ENCODE data around the gene RALB.
"Not testable (repeated sequence)": the region's sequence is repeated elsewhere in the genome, so short reads cannot be mapped to it uniquely, and the experiment has no call there.

The RALB gene

DNA sequence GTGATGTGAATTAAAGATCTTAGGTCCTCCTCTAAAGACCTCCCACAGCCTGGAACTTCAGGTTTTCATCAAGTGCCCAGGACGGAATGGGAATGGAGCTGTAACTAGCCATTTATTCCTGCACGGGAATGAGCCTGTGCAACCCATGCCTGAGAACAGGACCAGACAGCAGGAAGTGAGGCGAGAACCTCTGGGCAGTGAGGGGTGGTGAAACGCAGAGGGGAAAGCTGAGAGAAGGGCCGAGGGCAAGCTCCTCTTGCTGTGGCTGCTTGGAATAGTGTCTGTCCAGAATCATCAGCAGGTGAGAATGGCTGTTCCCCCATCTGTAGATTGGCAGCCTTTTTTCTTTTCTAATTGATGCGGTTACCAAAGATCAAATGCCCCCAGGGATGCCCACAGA lies 4.8 kb upstream of the RALB start:
- H3K9me3 ChIP-seq (ENCODE audit: control insufficient read depth, low read depth, low read length): no peaks in the 10 kb centered on the region
- no peak overlapping the region for H3K4me3 ChIP-seq (ENCODE audit: low read length)
- H3K36me3 ChIP-seq (ENCODE audit: control insufficient read depth, low read depth, low read length): no peaks in the 10 kb centered on the region
- no peak overlapping the region for H3K27ac ChIP-seq (ENCODE audit: low read length)
- H3K4me1 ChIP-seq (ENCODE audit: control insufficient read depth, low read depth, low read length): peaks cover 20% of the 10 kb centered on the region
- peaks cover 34% of the 10 kb centered on the region for H3K27me3 ChIP-seq (ENCODE audit: control insufficient read depth, insufficient read depth, low read length)
- no peak overlapping the region for H3K9ac ChIP-seq (ENCODE audit: low read length)

DNA sequence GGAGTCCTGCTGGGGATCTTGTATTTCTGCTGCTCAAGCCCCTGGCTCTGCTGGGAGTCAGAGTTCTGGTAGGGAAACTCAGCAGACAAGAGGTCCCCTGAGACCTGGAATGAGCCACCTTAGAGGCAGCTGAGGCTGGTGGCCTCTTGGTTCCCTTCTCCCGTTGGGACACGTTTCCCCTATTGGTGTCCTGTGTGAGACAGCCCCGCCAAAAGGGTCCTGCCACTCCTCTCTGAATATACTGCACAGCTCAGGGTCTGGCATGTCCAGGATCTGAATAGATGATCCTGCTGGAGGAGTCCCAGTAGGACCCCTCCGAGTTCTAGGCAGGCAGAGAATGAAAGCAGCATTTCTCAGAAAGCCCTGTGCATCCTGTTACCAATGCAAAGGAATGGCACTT lies 2.0 kb upstream of the RALB start:
- Histone ChIP-seq H3K9me3 (ENCODE audit: control insufficient read depth, low read depth, low read length) (no peaks in the 10 kb centered on the region), H3K27ac (ENCODE audit: low read length) (no peak overlapping the region), H3K4me1 (ENCODE audit: control insufficient read depth, low read depth, low read length) (peaks cover 22% of the 10 kb centered on the region), H3K27me3 (ENCODE audit: control insufficient read depth, insufficient read depth, low read length) (peaks cover 58% of the 10 kb centered on the region), H3K4me3 (ENCODE audit: low read length) (no peak overlapping the region), H3K36me3 (ENCODE audit: control insufficient read depth, low read depth, low read length) (no peaks in the 10 kb centered on the region), H3K9ac (ENCODE audit: low read length) (no peak overlapping the region)

DNA sequence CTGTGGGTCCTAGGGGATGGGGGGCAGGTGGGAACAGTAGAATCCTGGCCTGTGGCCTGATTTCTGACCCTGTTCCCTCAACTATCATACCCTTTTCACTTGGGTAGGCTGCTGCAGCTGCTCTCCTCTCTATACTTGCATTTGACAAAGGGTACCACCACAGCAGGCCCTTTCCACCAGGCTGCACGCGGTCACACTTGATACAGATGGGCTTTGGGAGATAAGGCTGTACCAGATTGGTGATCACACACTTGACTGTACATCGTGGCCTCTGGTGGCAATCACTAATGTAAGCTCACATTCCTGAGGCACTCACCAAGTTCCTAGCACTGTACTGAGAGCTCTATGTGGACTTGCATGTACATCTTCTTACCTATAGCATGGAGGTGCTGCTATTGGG lies 1.6 kb upstream of the RALB start:
- Histone ChIP-seq H3K4me1 (ENCODE audit: control insufficient read depth, low read depth, low read length) (peaks cover 19% of the 10 kb centered on the region), H3K9me3 (ENCODE audit: control insufficient read depth, low read depth, low read length) (no peaks in the 10 kb centered on the region), H3K27ac (ENCODE audit: low read length) (no peak overlapping the region), H3K27me3 (ENCODE audit: control insufficient read depth, insufficient read depth, low read length) (peaks cover 59% of the 10 kb centered on the region), H3K36me3 (ENCODE audit: control insufficient read depth, low read depth, low read length) (no peaks in the 10 kb centered on the region), H3K4me3 (ENCODE audit: low read length) (no peak overlapping the region), H3K9ac (ENCODE audit: low read length) (no peak overlapping the region)

DNA sequence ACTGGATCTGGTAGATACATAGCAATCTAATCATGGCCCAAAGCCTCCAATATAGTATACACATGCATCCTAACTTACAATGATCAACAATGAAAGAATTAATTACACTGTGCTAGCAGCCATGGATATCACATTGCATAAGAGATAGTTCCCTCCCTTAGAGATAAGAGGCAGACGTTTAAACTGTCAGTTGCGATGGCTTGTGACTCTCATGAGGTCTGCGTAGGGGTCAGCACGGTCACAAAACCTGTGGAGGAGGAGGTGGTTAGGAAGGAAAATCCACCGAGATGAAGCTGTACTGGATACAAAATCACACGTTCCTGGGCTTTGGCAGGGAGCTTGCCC lies 800 bp upstream of the RALB start:
- no peaks in the 10 kb centered on the region for H3K36me3 ChIP-seq (ENCODE audit: control insufficient read depth, low read depth, low read length)
- peaks cover 14% of the 10 kb centered on the region for H3K4me1 ChIP-seq (ENCODE audit: control insufficient read depth, low read depth, low read length)
- H3K27ac ChIP-seq (ENCODE audit: low read length): no peak overlapping the region
- H3K27me3 ChIP-seq (ENCODE audit: control insufficient read depth, insufficient read depth, low read length): peaks cover 59% of the 10 kb centered on the region
- H3K9me3 ChIP-seq (ENCODE audit: control insufficient read depth, low read depth, low read length): no peaks in the 10 kb centered on the region
- H3K9ac ChIP-seq (ENCODE audit: low read length): peak overlapping the region; percentile 46
- H3K4me3 ChIP-seq (ENCODE audit: low read length): peak overlapping the region; percentile 89

DNA sequence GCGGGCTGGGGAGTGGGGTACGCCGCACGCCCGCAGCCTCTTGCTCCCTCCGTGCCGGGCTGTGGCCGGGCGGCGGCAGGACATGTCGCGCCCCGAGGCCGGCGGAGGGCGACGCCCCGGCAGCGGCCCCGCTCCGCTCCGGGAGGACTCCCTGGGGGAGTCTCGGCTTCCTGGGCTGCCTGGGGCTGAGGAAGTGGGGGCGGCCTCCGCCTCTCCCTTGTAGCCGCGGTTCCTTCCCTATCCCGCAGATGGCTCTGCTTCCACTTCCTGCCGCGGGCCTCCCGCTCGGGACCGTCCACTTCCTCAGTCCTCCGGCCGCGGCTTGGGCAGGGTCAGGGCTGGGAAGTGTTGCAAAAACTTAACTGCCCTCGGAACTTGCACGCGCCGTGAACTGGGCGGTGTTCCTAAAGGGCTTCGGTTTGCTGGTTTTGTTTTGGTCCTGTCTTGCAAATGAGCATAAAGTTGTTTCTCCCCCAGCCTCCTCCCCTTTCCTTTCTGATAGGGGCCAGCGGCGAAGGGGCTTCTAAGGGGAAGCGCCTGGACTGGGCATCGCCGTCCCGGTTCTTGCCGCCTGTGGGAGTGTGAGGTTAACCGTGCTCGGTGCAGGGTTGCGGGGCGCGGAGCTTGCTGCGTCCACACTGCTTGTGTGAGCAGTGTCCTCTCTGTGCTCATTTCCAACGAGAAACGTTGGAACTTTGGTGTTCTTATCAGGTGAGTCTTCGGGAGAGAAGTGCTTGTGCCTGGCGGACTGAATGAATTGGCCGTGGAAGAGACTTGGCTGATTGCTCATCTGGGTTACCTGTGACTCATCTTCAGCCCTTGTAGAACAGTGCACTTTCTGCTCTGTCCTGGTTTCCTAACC lies 600 bp downstream of the RALB start:
- Histone ChIP-seq H3K4me3 (ENCODE audit: low read length) (peak overlapping the region; percentile 89), H3K27ac (ENCODE audit: low read length) (no peak overlapping the region), H3K4me1 (ENCODE audit: control insufficient read depth, low read depth, low read length) (peaks cover 12% of the 10 kb centered on the region), H3K36me3 (ENCODE audit: control insufficient read depth, low read depth, low read length) (no peaks in the 10 kb centered on the region), H3K27me3 (ENCODE audit: control insufficient read depth, insufficient read depth, low read length) (peaks cover 54% of the 10 kb centered on the region), H3K9me3 (ENCODE audit: control insufficient read depth, low read depth, low read length) (no peaks in the 10 kb centered on the region), H3K9ac (ENCODE audit: low read length) (peak overlapping the region; percentile 33)

DNA sequence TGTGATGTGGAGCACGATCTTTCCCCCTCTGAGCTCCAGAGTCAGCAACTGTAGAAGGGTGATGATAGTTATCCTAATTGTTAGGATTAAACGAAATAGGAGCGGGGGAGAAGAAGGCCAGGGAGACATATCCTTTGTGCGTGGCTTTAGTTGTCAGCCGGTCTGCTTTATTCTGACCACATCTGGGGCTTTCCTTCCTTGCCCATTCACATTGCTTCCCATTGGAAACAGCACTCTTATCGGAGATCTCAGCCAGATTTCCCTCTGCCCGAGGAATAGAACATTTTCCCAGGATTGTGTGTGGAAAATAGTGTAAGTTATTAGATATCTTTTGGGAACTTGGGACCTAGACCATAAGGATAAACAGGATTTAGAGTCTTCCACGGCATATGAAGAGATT lies 1.5 kb downstream of the RALB start:
- Histone ChIP-seq H3K27me3 (ENCODE audit: control insufficient read depth, insufficient read depth, low read length) (peaks cover 54% of the 10 kb centered on the region), H3K27ac (ENCODE audit: low read length) (no peak overlapping the region), H3K4me3 (ENCODE audit: low read length) (peak overlapping the region; percentile 89), H3K9me3 (ENCODE audit: control insufficient read depth, low read depth, low read length) (no peaks in the 10 kb centered on the region), H3K4me1 (ENCODE audit: control insufficient read depth, low read depth, low read length) (peaks cover 12% of the 10 kb centered on the region), H3K36me3 (ENCODE audit: control insufficient read depth, low read depth, low read length) (no peaks in the 10 kb centered on the region), H3K9ac (ENCODE audit: low read length) (no peak overlapping the region)

DNA sequence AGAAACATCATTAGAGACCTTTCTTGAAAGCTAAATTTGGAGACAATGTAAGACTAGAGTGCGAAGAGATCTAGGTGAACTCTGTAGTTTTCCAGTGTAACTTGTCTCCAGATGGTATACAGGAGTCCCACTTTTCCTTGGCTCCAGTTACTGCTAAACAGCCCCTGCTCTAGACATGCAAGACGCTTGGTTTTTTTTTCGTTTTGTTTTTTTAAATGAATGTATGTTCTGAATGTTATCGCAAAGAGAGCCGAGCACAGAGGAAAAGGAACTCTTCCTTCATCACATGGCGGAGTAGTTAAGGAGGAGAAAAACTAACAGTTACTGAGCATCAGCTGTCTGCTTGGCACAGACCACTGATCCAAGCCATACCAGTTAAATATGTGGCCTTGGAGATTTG lies 2.4 kb downstream of the RALB start:
- no peaks in the 10 kb centered on the region for H3K36me3 ChIP-seq (ENCODE audit: control insufficient read depth, low read depth, low read length)
- H3K4me3 ChIP-seq (ENCODE audit: low read length): no peak overlapping the region
- no peak overlapping the region for H3K9ac ChIP-seq (ENCODE audit: low read length)
- H3K27me3 ChIP-seq (ENCODE audit: control insufficient read depth, insufficient read depth, low read length): peaks cover 47% of the 10 kb centered on the region
- no peak overlapping the region for H3K27ac ChIP-seq (ENCODE audit: low read length)
- H3K4me1 ChIP-seq (ENCODE audit: control insufficient read depth, low read depth, low read length): peaks cover 12% of the 10 kb centered on the region
- H3K9me3 ChIP-seq (ENCODE audit: control insufficient read depth, low read depth, low read length): no peaks in the 10 kb centered on the region

DNA sequence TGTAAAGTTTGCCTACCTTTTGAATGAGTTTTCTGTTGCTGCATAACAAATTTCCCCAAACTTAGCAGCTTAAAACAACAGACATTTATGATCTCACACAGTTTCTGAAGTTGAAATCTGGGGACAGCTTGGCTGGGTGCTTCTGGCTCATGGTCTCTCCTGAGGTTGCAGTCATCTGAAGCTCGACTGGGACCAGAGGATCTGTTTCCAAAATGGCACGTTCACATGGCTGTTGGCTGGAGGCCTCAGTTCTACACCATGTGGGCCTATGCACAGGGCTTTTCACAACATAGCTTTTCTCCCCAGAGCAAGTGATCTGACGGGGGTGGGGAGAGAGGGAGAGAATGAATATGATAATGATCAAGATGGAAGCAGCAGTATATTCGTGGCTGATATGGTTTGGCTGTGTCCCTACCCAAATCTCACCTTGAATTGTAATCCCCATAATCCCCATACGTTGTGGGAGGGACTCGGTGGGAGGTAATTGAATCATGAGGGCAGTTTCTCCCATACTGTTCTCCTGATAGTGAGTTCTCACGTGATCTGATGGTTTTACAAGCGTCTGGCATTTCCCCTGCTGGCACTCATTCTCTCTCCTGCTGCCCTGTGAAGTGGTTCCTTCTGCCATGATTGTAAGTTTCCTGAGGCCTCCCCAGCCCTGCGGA lies 3.5 kb downstream of the RALB start:
- Histone ChIP-seq H3K4me3 (ENCODE audit: low read length) (no peak overlapping the region), H3K27ac (ENCODE audit: low read length) (no peak overlapping the region), H3K36me3 (ENCODE audit: control insufficient read depth, low read depth, low read length) (no peaks in the 10 kb centered on the region), H3K9ac (ENCODE audit: low read length) (no peak overlapping the region), H3K9me3 (ENCODE audit: control insufficient read depth, low read depth, low read length) (no peaks in the 10 kb centered on the region), H3K4me1 (ENCODE audit: control insufficient read depth, low read depth, low read length) (peaks cover 12% of the 10 kb centered on the region), H3K27me3 (ENCODE audit: control insufficient read depth, insufficient read depth, low read length) (peaks cover 37% of the 10 kb centered on the region)

DNA sequence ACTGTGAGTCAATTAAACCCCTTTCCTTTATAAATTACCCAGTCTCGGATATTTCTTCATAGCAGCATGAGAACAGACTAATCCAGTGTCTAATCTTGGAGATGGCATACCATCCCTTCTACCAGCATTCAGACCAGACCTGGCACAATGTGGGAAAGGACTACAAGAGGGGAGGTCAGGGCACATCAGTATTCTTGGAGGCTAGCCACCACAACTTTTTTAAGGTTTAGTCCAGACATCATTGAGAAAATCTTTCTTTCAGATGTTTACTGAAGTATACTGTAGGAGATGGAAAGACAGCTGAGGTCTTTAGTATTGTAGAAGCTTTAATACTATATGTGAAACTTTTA lies 4.0 kb downstream of the RALB start:
- Histone ChIP-seq H3K27ac (ENCODE audit: low read length) (no peak overlapping the region), H3K4me3 (ENCODE audit: low read length) (no peak overlapping the region), H3K4me1 (ENCODE audit: control insufficient read depth, low read depth, low read length) (peaks cover 12% of the 10 kb centered on the region), H3K36me3 (ENCODE audit: control insufficient read depth, low read depth, low read length) (no peaks in the 10 kb centered on the region), H3K9me3 (ENCODE audit: control insufficient read depth, low read depth, low read length) (no peaks in the 10 kb centered on the region), H3K27me3 (ENCODE audit: control insufficient read depth, insufficient read depth, low read length) (peaks cover 32% of the 10 kb centered on the region), H3K9ac (ENCODE audit: low read length) (no peak overlapping the region)

DNA sequence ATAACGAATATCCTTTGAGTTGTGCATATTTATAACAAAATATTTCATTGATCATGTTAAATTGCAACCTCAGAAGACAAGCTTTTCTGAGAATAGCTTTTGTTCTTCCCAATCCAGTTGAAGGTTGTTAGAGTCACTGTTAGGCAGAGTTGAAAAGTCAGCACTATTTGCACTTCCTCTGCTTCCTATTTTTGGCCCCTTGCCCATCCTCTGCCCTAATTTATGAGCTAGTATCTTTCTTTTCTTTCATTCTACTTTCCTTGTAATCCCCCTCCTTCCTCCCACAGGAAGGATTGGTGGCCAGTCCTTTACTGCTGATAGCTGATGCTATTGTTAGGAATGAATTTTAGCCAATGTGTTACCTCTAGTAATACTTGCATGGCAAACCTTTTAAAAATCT lies 4.9 kb downstream of the RALB start:
- Histone ChIP-seq H3K27me3 (ENCODE audit: control insufficient read depth, insufficient read depth, low read length) (peaks cover 26% of the 10 kb centered on the region), H3K36me3 (ENCODE audit: control insufficient read depth, low read depth, low read length) (no peaks in the 10 kb centered on the region), H3K27ac (ENCODE audit: low read length) (no peak overlapping the region), H3K4me1 (ENCODE audit: control insufficient read depth, low read depth, low read length) (peaks cover 12% of the 10 kb centered on the region), H3K9me3 (ENCODE audit: control insufficient read depth, low read depth, low read length) (no peaks in the 10 kb centered on the region), H3K9ac (ENCODE audit: low read length) (no peak overlapping the region), H3K4me3 (ENCODE audit: low read length) (no peak overlapping the region)

DNA sequence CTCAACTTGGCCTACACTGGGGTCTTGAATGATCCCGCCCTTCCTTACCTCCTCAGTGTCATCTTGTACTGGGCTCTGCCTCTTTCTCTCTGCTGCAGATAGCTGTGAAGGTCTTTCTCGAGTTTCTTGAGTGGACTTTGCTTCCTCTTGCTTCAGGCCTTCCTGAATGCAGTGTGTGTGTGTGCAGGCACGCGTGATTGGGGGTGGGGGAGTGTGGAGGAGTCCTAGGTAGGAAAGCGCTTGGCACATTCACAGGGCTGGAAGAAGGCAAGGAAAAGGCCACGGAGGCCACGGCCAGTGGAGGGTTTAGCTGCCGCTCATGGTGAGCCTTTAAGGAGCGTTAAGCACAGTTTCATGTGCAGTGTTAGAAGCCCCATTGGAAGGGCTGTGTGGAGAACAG lies 5.5 kb downstream of the RALB start:
- H3K9me3 ChIP-seq (ENCODE audit: control insufficient read depth, low read depth, low read length): no peaks in the 10 kb centered on the region
- H3K27ac ChIP-seq (ENCODE audit: low read length): no peak overlapping the region
- no peak overlapping the region for H3K9ac ChIP-seq (ENCODE audit: low read length)
- H3K4me3 ChIP-seq (ENCODE audit: low read length): no peak overlapping the region
- peaks cover 12% of the 10 kb centered on the region for H3K4me1 ChIP-seq (ENCODE audit: control insufficient read depth, low read depth, low read length)
- H3K27me3 ChIP-seq (ENCODE audit: control insufficient read depth, insufficient read depth, low read length): peaks cover 25% of the 10 kb centered on the region
- H3K36me3 ChIP-seq (ENCODE audit: control insufficient read depth, low read depth, low read length): no peaks in the 10 kb centered on the region

DNA sequence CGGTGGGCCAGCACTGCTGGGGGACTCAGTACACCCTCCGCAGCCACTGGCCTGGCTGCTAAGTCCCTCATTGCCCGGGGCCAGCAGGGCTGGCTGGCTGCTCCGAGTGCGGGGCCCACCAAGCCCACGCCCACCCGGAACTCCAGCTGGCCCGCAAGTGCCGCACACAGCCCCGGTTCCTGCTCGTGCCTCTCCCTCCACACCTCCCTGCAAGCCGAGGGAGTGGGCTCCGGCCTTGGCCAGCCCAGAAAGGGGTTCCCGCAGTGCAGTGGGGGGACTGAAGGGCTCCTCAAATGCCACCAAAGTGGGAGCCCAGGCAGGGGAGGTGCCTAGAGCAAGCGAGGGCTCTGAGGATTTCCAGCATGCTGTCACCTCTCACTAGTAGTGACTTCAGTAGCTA lies 7.3 kb downstream of the RALB start:
- not testable (repeated sequence) for H3K36me3 ChIP-seq (ENCODE audit: control insufficient read depth, low read depth, low read length); H3K27me3 ChIP-seq (ENCODE audit: control insufficient read depth, insufficient read depth, low read length); H3K4me1 ChIP-seq (ENCODE audit: control insufficient read depth, low read depth, low read length); H3K4me3 ChIP-seq (ENCODE audit: low read length); H3K9ac ChIP-seq (ENCODE audit: low read length); H3K27ac ChIP-seq (ENCODE audit: low read length); H3K9me3 ChIP-seq (ENCODE audit: control insufficient read depth, low read depth, low read length)
